Measurements from ENCODE around the gene CCDC70.
A peak's percentile ranks its signal among the peaks of the same experiment; 100 is the strongest.

CCDC70 gene

GRCh38 chr13:51832471-51833152 lies 29.2 kb upstream of the CCDC70 start:
- DNase-seq (ENCODE audit: extremely low read depth, low read depth): no peak
- peak; percentile 57 for TF ChIP-seq CTCF (IDR thresholded peaks at IDR 0.05; ENCODE audit: low read depth, low read length)

GRCh38 chr13:51833980-51834379 lies 27.8 kb upstream of the CCDC70 start:
- DNase-seq (ENCODE audit: extremely low read depth, low read depth): no peak

GRCh38 chr13:51834581-51835171 lies 27.1 kb upstream of the CCDC70 start:
- no peak for TF ChIP-seq CTCF (IDR thresholded peaks at IDR 0.05; ENCODE audit: low read depth, low read length)
- no peak for DNase-seq (ENCODE audit: extremely low read depth, low read depth)

More at GRCh38 chr13:51833980-51834379, 27.8 kb upstream of the CCDC70 start:
- no peak for TF ChIP-seq CTCF (IDR thresholded peaks at IDR 0.05; ENCODE audit: low read depth, low read length)

- DNase-seq (ENCODE audit: extremely low read depth, low read depth): no peak
- TF ChIP-seq CTCF (IDR thresholded peaks at IDR 0.05; ENCODE audit: low read depth, low read length): no peak
Observed at GRCh38 chr13:51837016-51837415, 24.8 kb upstream of the CCDC70 start.

- TF ChIP-seq CTCF (IDR thresholded peaks at IDR 0.05; ENCODE audit: low read depth, low read length): no peak
- no peak for DNase-seq (ENCODE audit: extremely low read depth, low read depth)
Observed at GRCh38 chr13:51838240-51838846, 23.4 kb upstream of the CCDC70 start.

GRCh38 chr13:51839711-51840540 lies 21.8 kb upstream of the CCDC70 start:
- TF ChIP-seq CTCF (IDR thresholded peaks at IDR 0.05; ENCODE audit: low read depth, low read length): no peak
- no peak for DNase-seq (ENCODE audit: extremely low read depth, low read depth)

Data from AG09319 (cell line).